Adipocyte (in vitro differentiated cells): Measurements from ENCODE around the gene HIGD2A.

Experiments
- DNase-seq: peaks from one replicate; pipeline ENCODE4 v3.0.0-alpha.2; 2015; ENCODE audit warnings: low read depth
- H3K27me3 ChIP-seq: replicated peaks from 2 replicates; pipeline ENCODE4 v1.7.0; 2013; ENCODE audit warnings: mild to moderate bottlenecking, low read length, moderate library complexity; ENCODE audit not compliant: control insufficient read depth, insufficient read depth
- H3K36me3 ChIP-seq: 2 replicates; pipeline ENCODE4 v1.7.0; 2013; ENCODE audit warnings: low read length, mild to moderate bottlenecking, moderate library complexity; ENCODE audit not compliant: control insufficient read depth, insufficient read depth, severe bottlenecking
- H3K4me1 ChIP-seq: 2 replicates; pipeline ENCODE4 v1.7.0; 2013; ENCODE audit warnings: mild to moderate bottlenecking, low read length, moderate library complexity; ENCODE audit not compliant: control insufficient read depth, insufficient read depth
- H3K4me3 ChIP-seq: 2 replicates; pipeline ENCODE4 v1.7.0; 2013; ENCODE audit warnings: mild to moderate bottlenecking, low read length, moderate library complexity
- H3K9ac ChIP-seq: 2 replicates; pipeline ENCODE4 v1.7.0; 2013; ENCODE audit warnings: mild to moderate bottlenecking, low read length, moderate library complexity
- H3K9me3 ChIP-seq: 2 replicates; pipeline ENCODE4 v1.7.0; 2013; ENCODE audit warnings: mild to moderate bottlenecking, low read length, moderate library complexity; ENCODE audit not compliant: control insufficient read depth

HIGD2A gene

DNA sequence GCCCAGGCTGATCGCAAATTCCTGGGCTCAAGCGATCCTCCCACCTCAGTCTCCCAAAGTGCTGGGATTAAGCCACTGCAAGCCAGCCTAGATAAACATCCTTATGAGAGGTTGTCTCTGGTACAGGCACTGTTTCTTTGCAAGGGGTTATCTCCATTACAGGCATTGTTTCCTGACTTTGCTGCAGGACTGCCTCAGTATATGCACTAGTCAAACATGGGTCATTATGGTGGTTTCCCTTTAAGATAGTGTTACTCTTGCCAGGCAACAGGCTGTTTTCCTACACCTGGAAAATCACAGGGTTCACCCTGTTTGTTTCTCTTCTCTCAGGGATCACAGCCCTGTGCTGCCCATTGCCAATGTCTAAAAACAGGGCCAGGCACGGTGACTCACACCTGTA is 35.6 kb downstream of the HIGD2A start:
- DNase-seq, result no peak
- no peak overlapping the region for H3K9ac ChIP-seq
- peaks cover 18% of the 10 kb centered on the region for H3K27me3 ChIP-seq
- no peaks in the 10 kb centered on the region for H3K4me1 ChIP-seq
- no peaks in the 10 kb centered on the region for H3K9me3 ChIP-seq
- H3K4me3 ChIP-seq, result no peak overlapping the region
- H3K36me3 ChIP-seq, result no peaks in the 10 kb centered on the region

DNA sequence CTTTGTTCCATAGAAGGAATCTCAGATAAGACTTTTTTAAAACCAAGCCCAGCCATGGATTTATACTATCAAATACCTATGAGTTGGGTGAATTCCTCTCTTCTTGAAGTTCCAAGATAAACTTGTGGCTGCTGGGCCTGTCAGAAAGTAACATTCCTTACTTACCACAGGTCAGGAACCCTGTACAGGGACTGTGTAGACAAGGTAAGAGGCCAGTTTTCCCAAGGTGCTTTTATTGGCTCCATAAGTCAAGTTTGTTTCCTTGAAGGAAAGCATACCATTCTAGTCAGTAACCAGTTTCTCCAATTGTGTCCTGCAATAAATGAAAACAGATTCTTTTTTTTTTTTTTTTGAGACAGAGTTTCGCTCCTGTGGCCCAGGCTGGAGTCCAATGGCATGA is 36.6 kb downstream of the HIGD2A start:
- Histone ChIP-seq H3K9ac (no peak overlapping the region), H3K27me3 (peaks cover 16% of the 10 kb centered on the region), H3K4me3 (no peak overlapping the region), H3K36me3 (no peaks in the 10 kb centered on the region), H3K9me3 (no peaks in the 10 kb centered on the region), H3K4me1 (no peaks in the 10 kb centered on the region)
- DNase-seq, result no peak

DNA sequence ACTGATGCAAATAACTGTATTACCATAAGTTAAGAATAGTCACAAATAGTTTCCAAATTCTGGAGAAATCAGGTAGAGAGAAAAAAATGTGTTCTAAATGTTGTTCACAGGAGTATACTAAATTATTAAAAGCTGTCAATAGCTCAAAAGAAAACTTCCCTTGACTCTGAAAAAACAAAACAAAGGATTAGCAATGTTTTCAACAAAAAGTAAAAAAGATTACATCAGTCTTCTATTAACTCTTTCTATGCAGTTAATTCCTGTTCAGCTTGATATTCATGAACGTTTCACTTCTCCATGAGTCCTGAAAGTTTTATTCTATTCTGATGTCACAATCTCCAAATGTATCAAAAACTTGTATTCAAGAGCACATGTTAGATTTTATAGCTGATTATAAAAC is 37.2 kb downstream of the HIGD2A start:
- Histone ChIP-seq H3K36me3 (no peaks in the 10 kb centered on the region), H3K9me3 (no peaks in the 10 kb centered on the region), H3K9ac (no peak overlapping the region), H3K4me1 (no peaks in the 10 kb centered on the region), H3K27me3 (peaks cover 12% of the 10 kb centered on the region), H3K4me3 (no peak overlapping the region)
- no peak for DNase-seq

DNA sequence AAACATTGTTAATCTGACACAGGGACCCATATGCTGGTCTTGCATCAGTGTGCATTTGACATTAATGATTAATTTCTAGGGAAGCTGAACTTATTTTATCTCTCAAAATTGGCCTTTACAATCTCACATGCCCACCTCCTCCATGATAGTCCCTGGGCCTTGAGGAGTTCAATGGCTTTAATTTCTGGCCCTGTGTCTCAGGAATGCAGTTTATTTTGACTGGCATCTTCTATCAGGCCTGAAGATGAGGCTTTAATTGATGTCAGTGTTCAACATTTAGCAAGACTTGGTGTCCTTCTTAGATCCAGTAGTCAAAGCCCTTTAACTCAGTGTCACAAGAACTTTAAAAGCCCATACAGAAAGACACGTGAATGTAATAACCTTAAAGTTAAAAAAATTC is 38.3 kb downstream of the HIGD2A start:
- Histone ChIP-seq H3K9ac (no peak overlapping the region), H3K36me3 (no peaks in the 10 kb centered on the region), H3K4me3 (no peak overlapping the region), H3K9me3 (no peaks in the 10 kb centered on the region), H3K27me3 (peaks cover 6% of the 10 kb centered on the region), H3K4me1 (no peaks in the 10 kb centered on the region)
- no peak for DNase-seq

DNA sequence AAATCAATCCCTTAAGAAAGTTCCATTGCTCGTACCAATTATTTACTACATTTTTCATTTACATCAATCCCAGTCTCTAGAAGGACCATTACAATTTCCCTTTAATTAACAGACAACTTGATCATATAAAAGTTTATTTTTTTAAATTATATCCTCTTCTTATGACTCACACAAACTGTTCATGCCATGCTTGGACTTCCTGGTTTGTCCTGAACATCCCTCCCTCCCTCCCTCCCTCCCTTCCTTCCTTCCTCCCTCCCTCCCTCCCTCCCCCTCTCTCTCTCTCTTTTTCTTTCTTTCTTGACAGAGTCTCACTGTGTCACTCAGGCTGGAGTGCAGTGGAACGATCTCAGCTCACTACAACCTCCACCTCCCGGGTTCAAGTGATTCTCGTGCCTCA is 39.4 kb downstream of the HIGD2A start:
- Histone ChIP-seq H3K4me3 (no peak overlapping the region), H3K4me1 (no peaks in the 10 kb centered on the region), H3K27me3 (peaks cover 5% of the 10 kb centered on the region), H3K36me3 (no peaks in the 10 kb centered on the region), H3K9me3 (no peaks in the 10 kb centered on the region), H3K9ac (no peak overlapping the region)
- no peak for DNase-seq

DNA sequence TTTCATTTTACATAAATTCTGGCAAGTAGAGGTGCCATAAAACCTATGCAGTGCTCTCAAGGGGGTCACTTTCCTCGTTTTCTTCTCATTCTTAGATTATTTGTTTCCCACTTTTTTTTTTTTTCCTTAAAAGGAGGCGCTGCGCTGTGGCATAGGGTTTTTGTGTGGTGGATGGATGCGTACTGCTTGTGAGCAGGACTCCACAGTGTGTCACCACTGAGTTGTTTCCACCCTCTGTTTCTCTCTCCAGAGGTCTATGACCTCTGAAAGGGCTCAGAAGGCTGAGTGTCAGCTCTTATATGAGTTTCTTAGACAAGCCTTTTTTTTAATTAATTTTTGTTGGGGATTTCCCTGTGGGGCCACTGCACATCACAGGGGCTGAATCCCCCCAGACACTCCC is 41.4 kb downstream of the HIGD2A start:
- no peak overlapping the region for H3K4me3 ChIP-seq
- no peak overlapping the region for H3K9ac ChIP-seq
- peaks cover 5% of the 10 kb centered on the region for H3K27me3 ChIP-seq
- no peaks in the 10 kb centered on the region for H3K4me1 ChIP-seq
- no peaks in the 10 kb centered on the region for H3K9me3 ChIP-seq
- DNase-seq, result no peak
- no peaks in the 10 kb centered on the region for H3K36me3 ChIP-seq

DNA sequence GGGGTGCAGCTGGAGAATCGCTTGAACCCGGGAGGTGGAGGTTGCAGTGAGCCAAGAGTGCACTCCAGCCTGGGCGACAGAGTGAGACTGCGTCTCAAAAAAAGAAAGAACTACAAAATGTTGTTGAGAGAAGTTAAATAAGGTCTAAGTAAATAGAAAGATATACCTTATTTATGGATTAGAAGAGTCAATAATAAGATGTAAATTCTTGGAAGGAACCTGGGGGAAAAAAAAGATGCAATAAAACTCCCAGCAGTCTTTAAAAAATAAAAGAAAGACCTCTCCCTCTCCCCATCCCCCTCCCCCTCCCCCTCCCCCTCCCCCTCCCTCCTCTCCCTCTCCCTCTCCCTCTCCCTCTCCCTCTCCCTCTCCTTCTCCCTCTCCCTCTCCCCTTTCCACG is 44.2 kb downstream of the HIGD2A start:
- Histone ChIP-seq H3K9ac (no peak overlapping the region), H3K4me3 (no peak overlapping the region), H3K27me3 (peaks cover 5% of the 10 kb centered on the region), H3K4me1 (no peaks in the 10 kb centered on the region), H3K36me3 (no peaks in the 10 kb centered on the region), H3K9me3 (no peaks in the 10 kb centered on the region)
- DNase-seq, result no peak

DNA sequence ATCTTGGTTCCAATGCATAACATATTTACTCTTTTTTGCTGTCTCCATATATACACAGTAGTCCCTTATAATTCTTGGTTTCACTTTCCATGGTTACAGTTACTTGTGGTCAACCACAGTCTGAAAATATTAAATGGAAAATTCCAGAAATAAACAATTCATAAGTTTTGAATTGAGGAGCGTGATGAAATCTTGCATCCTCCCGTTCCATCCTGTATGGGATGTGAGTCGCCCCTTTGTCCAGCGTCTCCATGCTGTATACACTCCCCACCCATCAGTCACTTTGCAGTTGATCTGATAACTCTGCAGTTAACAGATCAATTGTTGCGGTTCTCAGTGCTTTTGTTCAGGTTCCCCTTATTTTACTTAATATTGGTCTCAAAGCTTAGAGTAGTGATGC is 48.1 kb downstream of the HIGD2A start:
- H3K36me3 ChIP-seq, result no peaks in the 10 kb centered on the region
- H3K4me3 ChIP-seq, result no peak overlapping the region
- H3K9me3 ChIP-seq, result no peaks in the 10 kb centered on the region
- H3K4me1 ChIP-seq, result no peaks in the 10 kb centered on the region
- DNase-seq, result peak; percentile 61
- no peak overlapping the region for H3K9ac ChIP-seq
- peaks cover 5% of the 10 kb centered on the region for H3K27me3 ChIP-seq

DNA sequence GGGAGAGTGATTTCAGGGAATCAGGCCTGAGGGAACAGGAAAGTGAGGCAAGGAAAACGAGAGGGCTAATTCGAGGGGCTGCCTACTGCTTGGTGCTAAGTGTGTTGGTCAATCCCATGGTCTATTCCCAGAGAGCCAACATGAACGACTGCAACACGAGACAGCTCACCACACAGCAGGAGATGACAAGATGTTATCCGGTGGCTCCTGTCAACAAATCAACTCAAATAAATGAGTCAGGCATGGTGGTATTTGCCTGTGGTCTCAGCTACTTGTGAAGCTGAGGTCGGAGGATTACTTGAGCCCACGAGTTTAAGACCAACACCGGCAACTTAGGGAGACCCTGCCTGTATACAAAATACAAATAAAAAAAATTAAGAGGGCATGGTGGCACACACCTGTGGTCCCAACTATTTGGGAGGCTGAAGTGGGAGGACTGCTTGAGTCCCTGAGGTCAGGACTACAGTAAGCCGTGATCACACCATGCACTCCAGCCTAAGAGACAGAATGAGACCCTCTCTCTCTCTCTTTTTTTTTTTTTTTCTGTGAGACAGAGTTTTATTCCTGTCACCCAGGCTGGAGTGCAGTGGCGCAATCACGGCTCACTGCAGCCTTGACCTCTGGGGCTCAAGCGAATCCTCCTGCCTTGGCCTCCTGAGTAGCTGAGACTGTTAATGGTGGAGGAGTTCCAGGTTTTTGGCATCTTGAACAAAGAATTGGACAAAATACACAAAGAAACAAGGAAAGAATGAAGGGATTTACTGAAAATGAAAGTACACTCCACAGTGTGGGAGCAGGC is 50.6 kb downstream of the HIGD2A start:
- no peaks in the 10 kb centered on the region for H3K36me3 ChIP-seq
- no peak overlapping the region for H3K4me3 ChIP-seq
- H3K27me3 ChIP-seq, result no peaks in the 10 kb centered on the region
- H3K9ac ChIP-seq, result no peak overlapping the region
- DNase-seq, result no peak
- no peaks in the 10 kb centered on the region for H3K4me1 ChIP-seq
- H3K9me3 ChIP-seq, result no peaks in the 10 kb centered on the region
